ENCODE data around the gene WT1. TPM values are rescaled to one million over a fixed set of nuclear protein-coding genes. Genes with fewer than 3 reads are reported as not detected.

WT1 gene
- total and polyA plus RNA-seq, 10 of the 15 experiments (the other 5 are each of a cell fraction or from before 2014, with no cell fraction given) = 0.07 to 0.37 (median 0.08) TPM; not detected in 7

GRCh38 chr11:32448232-32448631 lies 12.9 kb upstream of the WT1 start (continued):
- TF ChIP-seq, protein P1, sequence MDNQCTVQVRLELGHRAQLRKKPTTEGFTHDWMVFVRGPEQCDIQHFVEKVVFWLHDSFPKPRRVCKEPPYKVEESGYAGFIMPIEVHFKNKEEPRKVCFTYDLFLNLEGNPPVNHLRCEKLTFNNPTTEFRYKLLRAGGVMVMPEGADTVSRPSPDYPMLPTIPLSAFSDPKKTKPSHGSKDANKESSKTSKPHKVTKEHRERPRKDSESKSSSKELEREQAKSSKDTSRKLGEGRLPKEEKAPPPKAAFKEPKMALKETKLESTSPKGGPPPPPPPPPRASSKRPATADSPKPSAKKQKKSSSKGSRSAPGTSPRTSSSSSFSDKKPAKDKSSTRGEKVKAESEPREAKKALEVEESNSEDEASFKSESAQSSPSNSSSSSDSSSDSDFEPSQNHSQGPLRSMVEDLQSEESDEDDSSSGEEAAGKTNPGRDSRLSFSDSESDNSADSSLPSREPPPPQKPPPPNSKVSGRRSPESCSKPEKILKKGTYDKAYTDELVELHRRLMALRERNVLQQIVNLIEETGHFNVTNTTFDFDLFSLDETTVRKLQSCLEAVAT (IDR thresholded peaks at IDR 0.05) = no peak

GRCh38 chr11:32447252-32447651 lies 11.9 kb upstream of the WT1 start:
- no peak for TF ChIP-seq RELA (IDR thresholded peaks at IDR 0.05; ENCODE audit: borderline replicate concordance, partially characterized antibody)
- TF ChIP-seq CBFB (IDR thresholded peaks at IDR 0.05; ENCODE audit: low read depth) = no peak
- no peak for TF ChIP-seq NBN (IDR thresholded peaks at IDR 0.05)
- no peak for TF ChIP-seq RFX5 (IDR thresholded peaks at IDR 0.05; ENCODE audit: low read depth, low read length)
- TF ChIP-seq PML (IDR thresholded peaks at IDR 0.05; ENCODE audit: low read length) = no peak
- no peak for TF ChIP-seq STAT1 (conservative IDR thresholded peaks at IDR 0.05)
- TF ChIP-seq LARP7 (IDR thresholded peaks at IDR 0.05) = no peak
- no peak for TF ChIP-seq CREM (IDR thresholded peaks at IDR 0.05; ENCODE audit: low read depth)
- TF ChIP-seq ZNF24 (IDR thresholded peaks at IDR 0.05) = no peak
- TF ChIP-seq NKRF (conservative IDR thresholded peaks at IDR 0.05) = no peak
- Histone ChIP-seq H3K79me2 (ENCODE audit: control insufficient read depth, insufficient read depth, low read length) (no peaks in the 10 kb centered on the region), H3K27me3 (replicated peaks in 1 of 2; ENCODE audit: control insufficient read depth in 2 of 2, insufficient read depth in 2 of 2, low read length in 1 of 2) (no peaks in the 10 kb centered on the region), H3K27ac (ENCODE audit: control insufficient read depth, insufficient read depth) (no peak overlapping the region), H3K9me3 (replicated peaks; ENCODE audit: control insufficient read depth, insufficient read depth, low read length) (no peaks in the 10 kb centered on the region), H2AFZ (ENCODE audit: control insufficient read depth, low read depth, low read length) (no peak overlapping the region), H4K20me1 (ENCODE audit: control insufficient read depth, insufficient read depth) (no peaks in the 10 kb centered on the region), H3K4me3 (no peak overlapping the region), H3K4me1 (ENCODE audit: control insufficient read depth, insufficient read depth, low read length) (no peaks in the 10 kb centered on the region), H3K9ac (ENCODE audit: control insufficient read depth, insufficient read depth, low read length) (no peak overlapping the region), H3K4me2 (ENCODE audit: control insufficient read depth, insufficient read depth) (no peak overlapping the region), H3K36me3 (ENCODE audit: control insufficient read depth in 2 of 2, insufficient read depth in 2 of 2, low read length in 1 of 2) (no peaks in the 10 kb centered on the region)
- RAD21 ChIA-PET (ENCODE audit: unreplicated experiment) = interaction anchor here (0.9 to 1.5 kb wide), 2 partner anchors 31 to 124 kb away, joined by 3 to 5 read pairs; no protein-coding TSS in a partner anchor
- CTCF ChIA-PET = interaction anchor here (1.1 to 1.4 kb wide), 2 partner anchors 75 to 168 kb away, joined by 3 read pairs; no protein-coding TSS in a partner anchor
- in situ Hi-C loops (cut with MboI) (no loop called here), intact Hi-C loops (cut with micrococcal nuclease; ENCODE audit: unreplicated experiment) (loop anchor here (10.0 kb wide), 1 partner anchor 118 kb away; no protein-coding TSS in a partner anchor)
- no peak for FAIRE-seq
- SMC1A ChIA-PET (ENCODE audit: uncharacterized antibody, unreplicated experiment) = interaction anchor here (1.1 to 1.5 kb wide), 3 partner anchors 21 to 44 kb away, joined by 3 read pairs; no protein-coding TSS in a partner anchor
- no peak for ATAC-seq
- 3% methylated on average over 2 of the region's 2 CpGs for WGBS (ENCODE audit: insufficient coverage, insufficient replicate concordance, low lambda C conversion rate, missing lambda C conversion rate)
- BruUV-seq (replicated peaks) = no TSS peak
- DNase-seq (ENCODE audit: low read depth, low spot score) = no peak
- POLR2A ChIA-PET = no interaction called here

All from GM12878 (cell line).